Activated T-cell treated with anti-CD3 and anti-CD28 coated beads for 4 hours (primary cell): ENCODE results near the gene EFCAB6.

Experiments
- DNase-seq: peaks from one replicate; pipeline ENCODE4 v3.0.0-alpha.2; 2020

The EFCAB6 gene

GRCh38 chr22:43742154-43742950 is 69.8 kb downstream of the EFCAB6 start:
- no peak for DNase-seq

GRCh38 chr22:43740587-43741270 is 71.4 kb downstream of the EFCAB6 start:
- no peak for DNase-seq

GRCh38 chr22:43739851-43740379 is 72.2 kb downstream of the EFCAB6 start:
- DNase-seq = no peak

GRCh38 chr22:43737150-43737828 is 74.8 kb downstream of the EFCAB6 start:
- DNase-seq = no peak

GRCh38 chr22:43736651-43737050 is 75.5 kb downstream of the EFCAB6 start:
- DNase-seq = no peak

- DNase-seq = no peak
Measured at GRCh38 chr22:43734370-43735150, 77.5 kb downstream of the EFCAB6 start.

GRCh38 chr22:43733138-43733537 is 79.0 kb downstream of the EFCAB6 start:
- DNase-seq = no peak

GRCh38 chr22:43731988-43732387 is 80.1 kb downstream of the EFCAB6 start:
- DNase-seq = no peak

GRCh38 chr22:43726964-43727543 is 85.1 kb downstream of the EFCAB6 start:
- no peak for DNase-seq

GRCh38 chr22:43726322-43726721 is 85.8 kb downstream of the EFCAB6 start:
- DNase-seq = no peak

- DNase-seq = no peak
Measured at GRCh38 chr22:43723816-43724215, 88.3 kb downstream of the EFCAB6 start.

GRCh38 chr22:43722444-43722843 is 89.7 kb downstream of the EFCAB6 start:
- no peak for DNase-seq

- no peak for DNase-seq
Measured at GRCh38 chr22:43720716-43721115, 91.4 kb downstream of the EFCAB6 start.

- no peak for DNase-seq
Measured at GRCh38 chr22:43714104-43714503, 98.0 kb downstream of the EFCAB6 start.

GRCh38 chr22:43711681-43712080 is 100.4 kb downstream of the EFCAB6 start:
- no peak for DNase-seq

- no peak for DNase-seq
Measured at GRCh38 chr22:43707648-43708047, 104.5 kb downstream of the EFCAB6 start.

GRCh38 chr22:43706571-43707328 is 105.4 kb downstream of the EFCAB6 start:
- no peak for DNase-seq

- DNase-seq = no peak
Measured at GRCh38 chr22:43706151-43706550, 106.0 kb downstream of the EFCAB6 start.

GRCh38 chr22:43704051-43704450 is 108.1 kb downstream of the EFCAB6 start:
- no peak for DNase-seq

- no peak for DNase-seq
Measured at GRCh38 chr22:43698403-43698802, 113.7 kb downstream of the EFCAB6 start.

GRCh38 chr22:43697894-43698293 is 114.2 kb downstream of the EFCAB6 start:
- DNase-seq = no peak

- DNase-seq = no peak
Measured at GRCh38 chr22:43693249-43693648, 118.9 kb downstream of the EFCAB6 start.
